GM12891 (cell line): ENCODE measurements around the gene POU2F1.

Experiments
- POLR2A ChIP-seq: IDR thresholded peaks from 2 replicates; pipeline ENCODE4 v1.6.1; 2011; ENCODE audit warnings: low read depth, low read length, control low read depth
- POLR2AphosphoS5 ChIP-seq: IDR thresholded peaks from 2 replicates; pipeline ENCODE4 v1.6.1; 2011; ENCODE audit warnings: low read depth, low read length, control low read depth
- POU2F2 ChIP-seq: IDR thresholded peaks from 2 replicates; pipeline ENCODE4 v1.6.1; 2011; ENCODE audit warnings: low read depth, mild to moderate bottlenecking, control low read depth, low read length, moderate library complexity
- SPI1 ChIP-seq: IDR thresholded peaks from 2 replicates; pipeline ENCODE4 v1.6.1; 2011; ENCODE audit warnings: low read depth, low read length, control low read depth
- TAF1 ChIP-seq: IDR thresholded peaks from 2 replicates; pipeline ENCODE4 v1.6.1; 2011; ENCODE audit warnings: low read depth, low read length, control low read depth

DNA sequence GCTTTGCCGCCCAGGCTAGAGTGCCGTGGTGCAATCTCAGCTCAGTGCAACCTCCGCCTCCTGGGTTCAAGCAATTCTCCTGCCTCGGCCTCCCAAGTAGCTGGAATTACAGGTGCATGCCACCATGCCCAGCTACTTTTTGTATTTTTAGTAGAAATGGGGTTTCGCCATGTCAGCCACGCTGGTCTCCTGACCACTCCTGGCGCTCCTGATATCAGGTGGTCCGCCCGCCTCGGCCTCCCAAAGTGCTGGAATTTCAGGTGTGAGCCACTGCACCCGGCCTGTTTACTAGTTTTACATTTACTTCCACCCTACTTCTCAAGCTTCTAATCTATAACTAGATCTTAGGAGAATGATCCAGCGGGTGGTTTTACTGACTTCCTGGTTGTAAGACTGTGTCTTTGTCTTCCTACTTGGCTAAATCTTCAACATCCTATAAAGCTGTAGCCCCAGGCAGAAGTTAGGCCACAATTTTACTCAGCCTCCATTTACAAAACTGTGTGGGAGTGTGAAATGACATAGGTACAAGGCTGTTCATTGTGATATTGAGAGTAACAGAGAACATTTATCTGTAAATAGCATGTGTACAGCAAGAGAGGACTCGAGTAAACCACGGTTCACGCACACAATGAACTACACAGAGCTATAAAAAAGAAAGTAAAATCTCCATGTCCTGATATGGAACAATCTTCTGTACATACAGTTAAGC is 9.6 kb upstream of the POU2F1 start:
- TF ChIP-seq POLR2AphosphoS5 (no peak), POLR2A (no peak), POU2F2 (no peak), TAF1 (no peak), SPI1 (no peak)
